GM15510 (cell line): Measurements from ENCODE around the gene CASP8.

Source experiments
- POLR2A ChIP-seq: IDR thresholded peaks from 3 replicates; pipeline ENCODE4 v1.6.1; 2011; ENCODE audit warnings: borderline replicate concordance; ENCODE audit not compliant: insufficient read length; ENCODE audit errors: extremely low read depth

CASP8 gene

DNA sequence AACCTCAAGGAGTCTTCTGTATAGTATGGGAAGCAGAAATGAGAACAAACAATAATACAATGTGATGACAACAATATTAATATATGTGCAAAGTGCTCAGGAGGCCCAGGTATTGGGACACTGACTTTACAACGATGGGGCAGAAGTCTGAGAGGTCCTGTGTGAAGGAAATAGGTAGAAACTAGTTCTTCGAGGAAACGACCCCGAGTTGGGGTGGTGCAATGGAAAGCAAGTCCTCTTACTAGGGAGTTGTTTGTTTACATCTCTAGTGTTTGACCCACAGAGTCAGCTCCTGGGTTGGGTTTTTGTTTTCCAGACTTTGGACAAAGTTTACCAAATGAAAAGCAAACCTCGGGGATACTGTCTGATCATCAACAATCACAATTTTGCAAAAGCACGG is 16.2 kb downstream of the CASP8 start:
- TF ChIP-seq POLR2A, result no peak

GRCh38 chr2:201279079-201279478 is 18.7 kb downstream of the CASP8 start:
- TF ChIP-seq POLR2A, result no peak

- no peak for TF ChIP-seq POLR2A
Observed at GRCh38 chr2:201280191-201281040, 20.1 kb downstream of the CASP8 start.

DNA sequence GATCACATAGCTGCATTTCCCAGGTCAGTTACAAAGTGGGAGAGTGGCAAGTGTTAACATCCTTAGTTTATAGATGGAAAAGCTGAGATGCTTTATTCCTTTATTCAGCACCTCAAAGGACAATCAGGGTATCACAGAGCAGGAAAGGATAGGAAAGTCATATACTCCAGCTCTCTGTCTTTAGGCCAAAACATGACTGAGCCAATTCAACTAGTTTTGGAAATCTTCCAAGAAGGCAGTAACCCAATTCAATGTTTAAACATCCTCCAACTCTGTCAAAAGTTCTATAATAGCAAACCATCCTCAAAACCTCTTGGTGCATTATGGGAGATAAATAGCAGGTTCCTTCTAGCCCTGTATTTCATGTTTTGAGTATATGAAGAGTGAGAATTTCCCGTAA is 25.2 kb downstream of the CASP8 start:
- no peak for TF ChIP-seq POLR2A

DNA sequence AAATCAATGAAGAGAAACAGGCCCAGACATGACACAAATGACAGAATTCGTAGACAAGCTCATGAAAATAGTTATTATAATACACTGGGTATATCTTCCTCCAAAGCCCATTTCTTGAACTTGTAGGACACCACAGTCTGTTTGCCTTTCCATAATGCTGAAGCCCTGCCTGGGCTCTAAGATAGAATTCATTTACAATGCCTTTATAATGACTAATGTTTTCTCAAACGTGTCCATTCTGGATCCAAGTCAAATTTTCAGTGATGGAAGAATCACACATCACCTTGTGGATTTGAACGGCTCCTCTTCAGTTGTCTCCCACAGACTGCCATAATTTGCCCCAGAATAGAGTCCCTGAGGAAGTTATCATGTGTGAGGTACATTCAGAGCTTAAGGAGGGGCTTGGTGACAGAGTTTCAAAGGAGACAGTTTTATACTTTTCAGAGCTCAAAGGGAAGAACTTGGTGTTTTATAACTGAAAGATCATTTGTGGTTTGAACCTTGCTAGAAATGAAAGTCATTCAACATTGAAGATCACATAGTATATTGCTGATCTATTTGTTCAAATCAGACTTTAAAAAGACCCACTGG is 38.2 kb downstream of the CASP8 start:
- TF ChIP-seq POLR2A, result no peak

- TF ChIP-seq POLR2A, result no peak
Observed at GRCh38 chr2:201307876-201308275, 47.5 kb downstream of the CASP8 start.

GRCh38 chr2:201308914-201309313 is 48.6 kb downstream of the CASP8 start:
- TF ChIP-seq POLR2A, result no peak

GRCh38 chr2:201313362-201313761 is 53.0 kb downstream of the CASP8 start:
- TF ChIP-seq POLR2A, result no peak

DNA sequence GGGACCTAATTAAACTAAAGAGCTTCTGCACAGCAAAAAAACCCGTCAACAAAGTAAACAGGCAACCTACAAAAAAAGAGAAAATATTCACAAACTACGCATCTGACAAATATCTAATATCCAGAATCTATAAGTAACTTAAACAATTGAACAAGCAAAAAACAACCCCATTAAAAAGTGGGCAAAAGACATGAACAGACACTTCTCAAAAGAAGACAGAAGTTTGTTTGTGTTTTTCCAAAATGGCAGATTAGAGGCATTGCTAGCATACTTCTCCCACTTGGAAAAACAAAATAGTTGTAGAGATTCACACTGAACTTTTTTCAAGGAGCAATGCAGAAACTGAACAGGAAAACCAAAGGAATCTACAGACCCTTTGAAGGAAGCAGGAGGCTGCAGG is 59.2 kb downstream of the CASP8 start:
- TF ChIP-seq POLR2A, result no peak

DNA sequence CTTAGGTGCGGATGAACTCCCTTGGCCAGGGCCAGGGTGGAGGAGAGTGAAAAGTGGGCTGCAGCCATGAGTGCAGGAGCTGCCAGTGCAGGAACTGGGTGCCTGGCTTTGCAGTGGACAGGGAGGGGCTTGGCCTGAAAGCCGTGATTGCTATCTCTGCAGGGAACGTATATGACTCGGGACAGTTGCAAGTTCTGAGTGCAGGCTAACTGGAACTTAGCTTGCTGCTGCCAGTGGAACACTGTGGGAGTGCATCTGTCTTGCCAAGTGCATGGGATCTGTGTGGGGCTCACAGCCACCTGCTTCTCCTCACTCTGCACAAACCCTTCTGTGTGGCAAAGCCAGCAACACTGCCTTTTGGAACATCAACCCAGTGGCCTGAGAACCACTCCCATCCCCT is 59.9 kb downstream of the CASP8 start:
- TF ChIP-seq POLR2A, result no peak

DNA sequence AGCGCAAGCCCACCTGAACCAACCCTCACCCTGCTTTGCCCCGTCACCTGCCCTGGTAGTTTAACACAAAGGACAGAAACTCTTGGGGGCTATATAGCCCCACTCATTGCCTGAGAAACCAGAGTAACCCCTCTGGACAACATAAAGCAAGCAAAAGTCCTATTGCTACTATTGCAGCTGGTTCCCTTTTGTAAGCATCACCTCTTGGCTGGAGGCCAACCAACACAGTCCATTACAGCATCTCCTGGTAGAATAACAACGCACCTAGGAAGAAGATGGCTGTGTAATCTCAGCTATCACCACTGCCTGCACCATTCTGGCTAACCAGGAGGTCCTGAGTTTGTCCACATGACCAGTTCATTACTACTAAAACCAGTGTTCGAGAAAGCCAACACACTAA is 60.4 kb downstream of the CASP8 start:
- TF ChIP-seq POLR2A, result no peak

GRCh38 chr2:201322772-201323171 is 62.4 kb downstream of the CASP8 start:
- no peak for TF ChIP-seq POLR2A

- TF ChIP-seq POLR2A, result no peak
Observed at GRCh38 chr2:201327678-201328077, 67.3 kb downstream of the CASP8 start.

- no peak for TF ChIP-seq POLR2A
Observed at GRCh38 chr2:201329409-201329808, 69.1 kb downstream of the CASP8 start.
